ENCODE measurements around the gene CLK1. TPM values are rescaled to one million over a fixed set of nuclear protein-coding genes. Genes with fewer than 3 reads are reported as not detected.

Gene CLK1
- total RNA-seq, 1 donor from 2014 or later: 96.1 TPM

GRCh38 chr2:200847939-200848338, 16.5 kb downstream of the CLK1 start:
- Histone ChIP-seq H3K36me3 (ENCODE audit: control insufficient read depth, insufficient read depth, low read length) (no peaks in the 10 kb centered on the region), H3K27me3 (ENCODE audit: control insufficient read depth, insufficient read depth, low read length) (no peaks in the 10 kb centered on the region), H3K4me3 (ENCODE audit: low read depth, low read length) (no peak overlapping the region)
- no peak for TF ChIP-seq CTCF (IDR thresholded peaks at IDR 0.05; ENCODE audit: insufficient read depth, low read length, severe bottlenecking)
- DNase-seq (ENCODE audit: low read depth) (no peak), FAIRE-seq (no peak)

GRCh38 chr2:200847269-200847668, 17.2 kb downstream of the CLK1 start:
- Histone ChIP-seq H3K36me3 (ENCODE audit: control insufficient read depth, insufficient read depth, low read length) (no peaks in the 10 kb centered on the region), H3K27me3 (ENCODE audit: control insufficient read depth, insufficient read depth, low read length) (no peaks in the 10 kb centered on the region), H3K4me3 (ENCODE audit: low read depth, low read length) (no peak overlapping the region)
- FAIRE-seq (no peak), DNase-seq (ENCODE audit: low read depth) (no peak)
- TF ChIP-seq CTCF (IDR thresholded peaks at IDR 0.05; ENCODE audit: insufficient read depth, low read length, severe bottlenecking): no peak

- Histone ChIP-seq H3K4me3 (ENCODE audit: low read depth, low read length) (no peak overlapping the region), H3K27me3 (ENCODE audit: control insufficient read depth, insufficient read depth, low read length) (no peaks in the 10 kb centered on the region), H3K36me3 (ENCODE audit: control insufficient read depth, insufficient read depth, low read length) (no peaks in the 10 kb centered on the region)
- no peak for TF ChIP-seq CTCF (IDR thresholded peaks at IDR 0.05; ENCODE audit: insufficient read depth, low read length, severe bottlenecking)
- DNase-seq (ENCODE audit: low read depth) (peak; percentile 81), FAIRE-seq (no peak)
Observed at GRCh38 chr2:200845669-200846325, 18.7 kb downstream of the CLK1 start.

- peak; percentile 84 for FAIRE-seq
Observed at GRCh38 chr2:200845194-200845593, 19.3 kb downstream of the CLK1 start.

GRCh38 chr2:200843993-200844948, 20.2 kb downstream of the CLK1 start:
- no peaks in the 10 kb centered on the region for H3K27me3 ChIP-seq (ENCODE audit: control insufficient read depth, insufficient read depth, low read length)
- no peak overlapping the region for H3K4me3 ChIP-seq (ENCODE audit: low read depth, low read length)
- TF ChIP-seq CTCF (IDR thresholded peaks at IDR 0.05; ENCODE audit: insufficient read depth, low read length, severe bottlenecking): no peak
- FAIRE-seq: peak; percentile 13
- H3K36me3 ChIP-seq (ENCODE audit: control insufficient read depth, insufficient read depth, low read length): no peaks in the 10 kb centered on the region
- no peak for DNase-seq (ENCODE audit: low read depth)

More at GRCh38 chr2:200845194-200845593, 19.3 kb downstream of the CLK1 start:
- H3K27me3 ChIP-seq (ENCODE audit: control insufficient read depth, insufficient read depth, low read length): no peaks in the 10 kb centered on the region
- TF ChIP-seq CTCF (IDR thresholded peaks at IDR 0.05; ENCODE audit: insufficient read depth, low read length, severe bottlenecking): no peak
- no peaks in the 10 kb centered on the region for H3K36me3 ChIP-seq (ENCODE audit: control insufficient read depth, insufficient read depth, low read length)
- DNase-seq (ENCODE audit: low read depth): no peak
- no peak overlapping the region for H3K4me3 ChIP-seq (ENCODE audit: low read depth, low read length)
